ENCODE data around the gene S100B.
"Not testable (repeated sequence)": the region's sequence is repeated elsewhere in the genome, so short reads cannot be mapped to it uniquely, and the experiment has no call there.

Gene S100B

DNA sequence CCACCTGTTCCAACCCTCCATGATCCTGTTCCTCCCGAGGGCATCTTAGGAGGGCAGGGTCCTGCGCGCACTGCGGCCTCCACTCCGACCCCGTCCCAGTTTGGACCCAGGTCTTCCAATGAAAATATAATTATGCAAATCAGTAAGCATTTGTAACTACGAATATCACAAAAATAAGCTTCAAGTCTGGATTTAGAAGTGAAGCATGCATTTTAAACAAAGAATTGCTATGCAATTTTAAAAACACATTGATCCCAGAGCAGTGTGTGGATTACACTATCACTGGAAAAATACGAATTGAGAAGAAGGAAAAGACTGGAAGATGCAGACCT, 31.3 kb upstream of the S100B start:
- TF ChIP-seq, protein P1, sequence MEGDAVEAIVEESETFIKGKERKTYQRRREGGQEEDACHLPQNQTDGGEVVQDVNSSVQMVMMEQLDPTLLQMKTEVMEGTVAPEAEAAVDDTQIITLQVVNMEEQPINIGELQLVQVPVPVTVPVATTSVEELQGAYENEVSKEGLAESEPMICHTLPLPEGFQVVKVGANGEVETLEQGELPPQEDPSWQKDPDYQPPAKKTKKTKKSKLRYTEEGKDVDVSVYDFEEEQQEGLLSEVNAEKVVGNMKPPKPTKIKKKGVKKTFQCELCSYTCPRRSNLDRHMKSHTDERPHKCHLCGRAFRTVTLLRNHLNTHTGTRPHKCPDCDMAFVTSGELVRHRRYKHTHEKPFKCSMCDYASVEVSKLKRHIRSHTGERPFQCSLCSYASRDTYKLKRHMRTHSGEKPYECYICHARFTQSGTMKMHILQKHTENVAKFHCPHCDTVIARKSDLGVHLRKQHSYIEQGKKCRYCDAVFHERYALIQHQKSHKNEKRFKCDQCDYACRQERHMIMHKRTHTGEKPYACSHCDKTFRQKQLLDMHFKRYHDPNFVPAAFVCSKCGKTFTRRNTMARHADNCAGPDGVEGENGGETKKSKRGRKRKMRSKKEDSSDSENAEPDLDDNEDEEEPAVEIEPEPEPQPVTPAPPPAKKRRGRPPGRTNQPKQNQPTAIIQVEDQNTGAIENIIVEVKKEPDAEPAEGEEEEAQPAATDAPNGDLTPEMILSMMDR (IDR thresholded peaks at IDR 0.05; ENCODE audit: low read depth, low read length, missing control alignments): no peak
- DNase-seq (ENCODE audit: extremely low read depth, low read depth): no peak
- H3K4me3 ChIP-seq (replicated peaks; ENCODE audit: low read depth, low read length): peak overlapping the region; percentile 77

DNA sequence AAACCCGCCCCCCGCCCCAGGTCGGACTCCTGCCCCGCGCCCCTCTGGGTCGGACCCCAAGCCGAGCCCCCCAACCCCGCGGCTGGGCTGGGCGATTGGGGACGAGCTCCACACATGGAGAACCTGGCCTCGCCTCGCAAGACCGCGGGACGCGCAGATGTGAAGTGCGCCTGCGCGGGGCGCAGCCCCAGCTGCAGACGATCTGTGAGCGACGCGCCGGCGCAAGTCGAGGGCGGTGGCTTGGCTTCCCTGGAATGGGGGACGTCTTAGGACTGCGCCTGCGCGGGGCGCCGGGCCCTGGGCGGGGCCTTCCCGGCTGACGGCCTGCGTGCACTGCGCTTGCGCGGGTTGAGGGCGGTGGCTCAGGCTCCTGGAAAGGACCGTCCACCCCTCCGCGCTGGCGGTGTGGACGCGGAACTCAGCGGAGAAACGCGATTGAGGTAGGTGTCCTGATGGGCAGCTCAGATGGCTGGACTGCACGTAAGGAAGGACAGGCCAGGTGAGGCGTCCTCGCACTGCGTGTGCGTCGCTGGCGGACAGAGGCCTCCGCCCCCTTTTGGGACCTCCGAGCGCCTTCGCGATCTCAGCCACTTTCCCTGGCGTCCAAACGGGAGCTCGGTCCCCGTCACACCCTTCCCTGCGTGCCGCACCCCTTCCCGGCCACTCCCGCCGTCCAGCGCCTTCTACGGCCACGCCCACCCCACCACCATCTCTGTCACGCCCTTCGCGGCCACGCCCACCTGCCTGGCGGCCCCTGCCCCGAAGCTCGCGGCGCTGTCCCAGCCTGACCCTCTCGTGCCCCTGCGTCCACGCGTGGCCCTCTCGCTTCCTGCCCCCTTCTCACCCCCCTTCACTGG, 30.7 kb upstream of the S100B start, which contains the start of gene PRMT2:
TSS of gene PRMT2 (plus strand) at position 351 of the 857 bp plus-strand sequence. CDS start 1,278 bp downstream, outside the sequence.
- H3K4me3 ChIP-seq (replicated peaks; ENCODE audit: low read depth, low read length): peak within 1 kb of the TSS; percentile 77
- peak; percentile 88 for DNase-seq (ENCODE audit: extremely low read depth, low read depth)
- TF ChIP-seq, protein P1 (IDR thresholded peaks at IDR 0.05; ENCODE audit: low read depth, low read length, missing control alignments): no peak

DNA sequence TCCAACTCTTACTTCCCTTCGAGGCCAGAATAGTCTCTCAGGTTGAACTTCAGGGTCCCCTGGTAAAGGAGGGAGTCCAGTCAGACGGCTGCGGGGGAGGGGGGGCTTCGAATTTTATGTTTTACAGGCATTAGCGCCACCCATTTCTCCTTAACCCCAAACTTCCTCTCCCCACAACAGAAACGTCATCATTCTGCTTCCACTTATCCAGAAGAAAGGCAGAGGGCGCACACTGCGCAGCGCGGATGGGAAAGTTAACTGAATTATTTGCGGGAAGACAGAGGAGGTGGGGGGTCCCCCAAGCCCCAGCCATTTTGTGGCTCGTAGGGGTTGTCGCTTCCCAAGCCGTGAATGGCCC, 30.1 kb upstream of the S100B start:
- TF ChIP-seq, protein P1 (IDR thresholded peaks at IDR 0.05; ENCODE audit: low read depth, low read length, missing control alignments): no peak
- peak; percentile 66 for DNase-seq (ENCODE audit: extremely low read depth, low read depth)
- peak overlapping the region; percentile 77 for H3K4me3 ChIP-seq (replicated peaks; ENCODE audit: low read depth, low read length)

DNA sequence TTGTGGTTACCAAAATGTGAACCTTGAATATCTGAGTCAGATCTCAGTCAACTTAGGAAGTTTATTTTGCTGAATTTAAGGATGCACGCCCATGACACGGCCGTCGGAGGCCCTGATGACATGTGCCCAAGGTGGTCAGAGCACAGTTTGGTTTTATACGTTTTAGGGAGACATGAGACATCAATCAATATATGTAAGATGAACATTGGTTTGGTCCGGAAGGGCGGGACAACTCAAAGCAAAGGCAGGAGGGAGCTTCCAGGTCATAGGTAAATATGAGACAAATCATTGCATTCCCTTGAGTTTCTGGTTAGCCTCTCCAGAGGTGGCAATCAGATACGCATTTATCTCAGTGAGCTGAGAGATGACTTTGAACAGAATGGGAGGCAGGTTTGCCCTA, 29.5 kb upstream of the S100B start:
- H3K4me3 ChIP-seq (replicated peaks; ENCODE audit: low read depth, low read length): peak overlapping the region; percentile 77
- TF ChIP-seq, protein P1 (IDR thresholded peaks at IDR 0.05; ENCODE audit: low read depth, low read length, missing control alignments): no peak
- no peak for DNase-seq (ENCODE audit: extremely low read depth, low read depth)

DNA sequence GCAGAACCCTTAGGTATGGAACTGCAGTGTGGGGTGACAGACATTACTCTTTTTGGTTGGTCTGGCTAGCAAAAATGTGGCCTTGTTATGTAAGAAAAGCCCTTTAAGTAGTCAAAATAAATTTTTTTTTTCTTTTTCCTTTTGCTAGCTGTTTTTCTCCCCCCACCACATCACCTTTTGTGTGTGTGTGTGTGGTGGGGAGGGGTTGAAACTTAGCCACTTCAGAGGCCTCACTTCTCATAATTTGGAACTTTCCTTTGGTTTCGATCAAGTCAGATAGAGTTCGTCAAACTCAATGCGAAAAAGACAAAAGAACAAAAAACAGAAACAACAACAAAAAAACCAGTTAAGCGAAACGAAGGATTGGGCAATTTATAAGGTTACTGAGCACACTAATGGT, 28.7 kb upstream of the S100B start:
- DNase-seq (ENCODE audit: extremely low read depth, low read depth): no peak
- H3K4me3 ChIP-seq (replicated peaks; ENCODE audit: low read depth, low read length): no peak overlapping the region
- TF ChIP-seq, protein P1 (IDR thresholded peaks at IDR 0.05; ENCODE audit: low read depth, low read length, missing control alignments): no peak

DNA sequence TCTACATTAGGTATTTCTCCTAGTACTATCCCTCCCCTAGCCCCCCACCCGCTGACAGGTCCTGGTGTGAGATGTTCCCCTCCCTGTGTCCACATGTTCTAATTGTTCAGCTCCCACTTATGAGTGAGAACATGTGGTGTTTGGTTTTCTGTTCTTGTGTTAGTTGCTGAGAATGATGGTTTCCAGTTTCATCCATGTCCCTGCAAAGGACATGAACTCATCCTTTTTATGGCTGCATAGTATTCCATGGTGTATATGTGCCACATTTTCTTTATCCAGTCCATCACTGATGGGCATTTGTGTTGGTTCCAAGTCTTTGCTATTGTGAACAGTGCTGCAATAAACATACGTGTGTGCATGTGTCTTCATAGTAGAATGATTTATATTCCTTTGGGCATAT, 26.0 kb upstream of the S100B start:
- not testable (repeated sequence) for H3K4me3 ChIP-seq (replicated peaks; ENCODE audit: low read depth, low read length); DNase-seq (ENCODE audit: extremely low read depth, low read depth)

DNA sequence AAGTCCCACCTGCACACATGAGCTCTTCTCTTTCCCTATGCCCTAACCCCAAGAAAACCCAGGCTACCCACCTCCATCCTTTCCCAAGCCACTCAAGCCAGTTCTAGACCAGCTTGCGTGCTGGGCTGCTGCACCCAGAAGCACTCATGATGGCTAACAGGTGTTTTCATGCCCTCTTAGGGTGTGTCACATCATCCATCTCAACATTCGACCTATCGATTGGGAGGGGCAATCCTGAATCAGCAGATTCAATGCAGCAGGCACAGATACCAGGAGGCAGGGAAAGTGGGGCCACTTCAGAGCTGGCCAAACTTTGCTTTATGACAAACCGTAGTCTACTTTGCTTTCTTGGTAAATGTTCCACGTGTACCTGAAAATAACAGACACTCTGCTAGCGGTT, 24.0 kb upstream of the S100B start:
- DNase-seq (ENCODE audit: extremely low read depth, low read depth): no peak
- H3K4me3 ChIP-seq (replicated peaks; ENCODE audit: low read depth, low read length): no peak overlapping the region
- TF ChIP-seq, protein P1 (IDR thresholded peaks at IDR 0.05; ENCODE audit: low read depth, low read length, missing control alignments): no peak

Data from HFF-Myc (cell line).